MM.1S (cell line): ENCODE results near the gene GCK.

ENCODE experiments used
- DNase-seq: peaks from one replicate; pipeline ENCODE4 v3.0.0-alpha.2; 2015
- H2AFZ ChIP-seq: fragments of 300-600 bp; sonication (generic); 2 replicates; pipeline ENCODE4 v1.6.0; 2016; ENCODE audit warnings: antibody characterized with exemption, low read length
- H3F3A ChIP-seq: fragments of 300-600 bp; sonication (generic); 2 replicates; pipeline ENCODE4 v1.6.1; 2016; ENCODE audit warnings: mild to moderate bottlenecking, antibody characterized with exemption, low read length, moderate library complexity, mixed read lengths; ENCODE audit not compliant: insufficient read depth
- H3K27ac ChIP-seq: fragments of 300-600 bp; sonication (generic); 2 replicates; pipeline ENCODE4 v1.5.1; 2016; ENCODE audit warnings: mild to moderate bottlenecking, low read length
- H3K27me3 ChIP-seq: fragments of 300-600 bp; sonication (generic); replicated peaks from 2 replicates; pipeline ENCODE4 v1.6.0; 2016; ENCODE audit warnings: low read length; ENCODE audit not compliant: insufficient read depth
- H3K36me3 ChIP-seq: fragments of 300-600 bp; sonication (generic); replicated peaks from 2 replicates; pipeline ENCODE4 v1.6.1; 2016; ENCODE audit warnings: mild to moderate bottlenecking, low read length, mixed read lengths; ENCODE audit not compliant: insufficient read depth
- H3K4me1 ChIP-seq: fragments of 300-600 bp; sonication (generic); 2 replicates; pipeline ENCODE4 v1.6.1; 2016; ENCODE audit warnings: low read length, mixed read lengths
- H3K4me2 ChIP-seq: fragments of 300-600 bp; sonication (generic); 2 replicates; pipeline ENCODE4 v1.6.0; 2016; ENCODE audit warnings: low read depth, low read length
- H3K4me3 ChIP-seq: fragments of 300-600 bp; sonication (generic); 2 replicates; pipeline ENCODE4 v1.5.1; 2016; ENCODE audit warnings: low read length, mixed read lengths
- H3K79me2 ChIP-seq: fragments of 300-600 bp; sonication (generic); 2 replicates; pipeline ENCODE4 v1.6.1; 2016; ENCODE audit warnings: mixed run types, low read length, mixed read lengths
- H3K9ac ChIP-seq: fragments of 300-600 bp; sonication (generic); 2 replicates; pipeline ENCODE4 v1.6.1; 2016; ENCODE audit warnings: low read length, mixed read lengths
- H3K9me2 ChIP-seq: fragments of 300-600 bp; sonication (generic); replicated peaks from 2 replicates; pipeline ENCODE4 v1.6.1; 2016; ENCODE audit warnings: mild to moderate bottlenecking, low read length, mixed read lengths; ENCODE audit not compliant: insufficient read depth
- H3K9me3 ChIP-seq: fragments of 300-600 bp; sonication (generic); replicated peaks from 2 replicates; pipeline ENCODE4 v1.6.1; 2016; ENCODE audit warnings: mild to moderate bottlenecking, low read length, mixed read lengths; ENCODE audit not compliant: insufficient read depth
- H4K20me1 ChIP-seq: fragments of 300-600 bp; sonication (generic); 2 replicates; pipeline ENCODE4 v1.6.1; 2016; ENCODE audit warnings: mild to moderate bottlenecking, low read length, moderate library complexity, mixed read lengths; ENCODE audit not compliant: insufficient read depth
- EZH2 ChIP-seq: fragments of 300-600 bp; sonication (generic); optimal IDR thresholded peaks from 2 replicates; pipeline ENCODE3; 2017; ENCODE audit warnings: low read depth, mild to moderate bottlenecking, antibody characterized with exemption, low read length, mixed read lengths
- EZH2phosphoT487 ChIP-seq: fragments of 300-600 bp; sonication (generic); IDR thresholded peaks from 2 replicates; pipeline ENCODE4 v1.6.1; 2018; ENCODE audit warnings: antibody characterized with exemption, low read length
- TF ChIP-seq, protein P1 (sequence below): fragments of 300-600 bp; sonication (generic); IDR thresholded peaks from 2 replicates; pipeline ENCODE4 v1.5.1; 2016; ENCODE audit warnings: antibody characterized with exemption, low read length, mixed read lengths

The GCK gene

GRCh38 chr7:44094883-44095592 lies 94.2 kb downstream of the GCK start:
- H3K4me3 ChIP-seq: no peak overlapping the region
- no peaks in the 10 kb centered on the region for H3K9me3 ChIP-seq
- H3K4me1 ChIP-seq: peaks cover 27% of the 10 kb centered on the region
- no peaks in the 10 kb centered on the region for H3K27me3 ChIP-seq
- no peaks in the 10 kb centered on the region for H3K36me3 ChIP-seq
- no peak overlapping the region for H2AFZ ChIP-seq
- H4K20me1 ChIP-seq: no peaks in the 10 kb centered on the region
- H3K79me2 ChIP-seq: no peaks in the 10 kb centered on the region
- H3F3A ChIP-seq: peaks cover 11% of the 10 kb centered on the region
- no peaks in the 10 kb centered on the region for H3K9me2 ChIP-seq
- H3K4me2 ChIP-seq: no peak overlapping the region
- no peak for TF ChIP-seq EZH2
- TF ChIP-seq, protein P1, sequence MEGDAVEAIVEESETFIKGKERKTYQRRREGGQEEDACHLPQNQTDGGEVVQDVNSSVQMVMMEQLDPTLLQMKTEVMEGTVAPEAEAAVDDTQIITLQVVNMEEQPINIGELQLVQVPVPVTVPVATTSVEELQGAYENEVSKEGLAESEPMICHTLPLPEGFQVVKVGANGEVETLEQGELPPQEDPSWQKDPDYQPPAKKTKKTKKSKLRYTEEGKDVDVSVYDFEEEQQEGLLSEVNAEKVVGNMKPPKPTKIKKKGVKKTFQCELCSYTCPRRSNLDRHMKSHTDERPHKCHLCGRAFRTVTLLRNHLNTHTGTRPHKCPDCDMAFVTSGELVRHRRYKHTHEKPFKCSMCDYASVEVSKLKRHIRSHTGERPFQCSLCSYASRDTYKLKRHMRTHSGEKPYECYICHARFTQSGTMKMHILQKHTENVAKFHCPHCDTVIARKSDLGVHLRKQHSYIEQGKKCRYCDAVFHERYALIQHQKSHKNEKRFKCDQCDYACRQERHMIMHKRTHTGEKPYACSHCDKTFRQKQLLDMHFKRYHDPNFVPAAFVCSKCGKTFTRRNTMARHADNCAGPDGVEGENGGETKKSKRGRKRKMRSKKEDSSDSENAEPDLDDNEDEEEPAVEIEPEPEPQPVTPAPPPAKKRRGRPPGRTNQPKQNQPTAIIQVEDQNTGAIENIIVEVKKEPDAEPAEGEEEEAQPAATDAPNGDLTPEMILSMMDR: no peak
- TF ChIP-seq EZH2phosphoT487: no peak
- H3K27ac ChIP-seq: no peak overlapping the region
- DNase-seq: no peak
- no peak overlapping the region for H3K9ac ChIP-seq

GRCh38 chr7:44094365-44094764 lies 94.9 kb downstream of the GCK start:
- Histone ChIP-seq H4K20me1 (no peaks in the 10 kb centered on the region), H3K79me2 (no peaks in the 10 kb centered on the region), H2AFZ (0 out of 2 replicates have a peak overlapping the region, but pooled peaks have one; percentile 54), H3K9ac (no peak overlapping the region), H3K9me3 (no peaks in the 10 kb centered on the region), H3K27me3 (no peaks in the 10 kb centered on the region), H3K4me1 (peaks cover 27% of the 10 kb centered on the region), H3K9me2 (no peaks in the 10 kb centered on the region), H3K4me2 (peak overlapping the region; percentile 15; the same call in 1 of the 2 replicates), H3K36me3 (no peaks in the 10 kb centered on the region), H3K4me3 (no peak overlapping the region), H3F3A (peaks cover 11% of the 10 kb centered on the region), H3K27ac (no peak overlapping the region)
- no peak for DNase-seq
- TF ChIP-seq EZH2: no peak
- TF ChIP-seq EZH2phosphoT487: no peak
- TF ChIP-seq, protein P1: no peak
